SJSA1 (cell line): ENCODE results near the gene ODAD2. TPM values are rescaled to one million over a fixed set of nuclear protein-coding genes. Genes with fewer than 3 reads are reported as not detected.

Experiments used
- DNase-seq, 2 experiments: peaks; one replicate each; pipeline ENCODE4 v3.0.0-alpha.2; 2015 to 2020; ENCODE audit warnings: low spot score in 2 of 2, low read depth in 1 of 2
- H3K27ac ChIP-seq: fragments of 250-450 bp; sonication (Bioruptor Pico); 2 replicates; pipeline ENCODE4 v1.5.1; 2020; ENCODE audit warnings: mild to moderate bottlenecking, moderate library complexity
- H3K27me3 ChIP-seq: fragments of 250-450 bp; sonication (Bioruptor Pico); replicated peaks from 2 replicates; pipeline ENCODE4 v1.5.1; 2020; ENCODE audit warnings: mild to moderate bottlenecking, moderate library complexity
- H3K36me3 ChIP-seq: fragments of 250-450 bp; sonication (Bioruptor Pico); 2 replicates; pipeline ENCODE4 v1.5.1; 2020; ENCODE audit warnings: mild to moderate bottlenecking
- H3K4me1 ChIP-seq: fragments of 250-450 bp; sonication (Bioruptor Pico); replicated peaks from 2 replicates; pipeline ENCODE4 v1.6.1; 2021; ENCODE audit warnings: mild to moderate bottlenecking
- H3K4me3 ChIP-seq: fragments of 250-450 bp; sonication (Bioruptor Pico); 2 replicates; pipeline ENCODE4 v1.5.1; 2020; ENCODE audit warnings: mild to moderate bottlenecking
- H3K9me3 ChIP-seq: fragments of 250-450 bp; sonication (Bioruptor Pico); replicated peaks from 2 replicates; pipeline ENCODE4 v1.5.1; 2020; ENCODE audit warnings: mild to moderate bottlenecking
- total RNA-seq: library from RNA; depleted of rRNA; stranded (reverse); fragments of >200 nt; shearing (Covaris generic); gene quantifications from 2 replicates; pipeline ENCODE4 v1.2.3, GENCODE V29; 2014; rRNA removed

Gene ODAD2, protein sequence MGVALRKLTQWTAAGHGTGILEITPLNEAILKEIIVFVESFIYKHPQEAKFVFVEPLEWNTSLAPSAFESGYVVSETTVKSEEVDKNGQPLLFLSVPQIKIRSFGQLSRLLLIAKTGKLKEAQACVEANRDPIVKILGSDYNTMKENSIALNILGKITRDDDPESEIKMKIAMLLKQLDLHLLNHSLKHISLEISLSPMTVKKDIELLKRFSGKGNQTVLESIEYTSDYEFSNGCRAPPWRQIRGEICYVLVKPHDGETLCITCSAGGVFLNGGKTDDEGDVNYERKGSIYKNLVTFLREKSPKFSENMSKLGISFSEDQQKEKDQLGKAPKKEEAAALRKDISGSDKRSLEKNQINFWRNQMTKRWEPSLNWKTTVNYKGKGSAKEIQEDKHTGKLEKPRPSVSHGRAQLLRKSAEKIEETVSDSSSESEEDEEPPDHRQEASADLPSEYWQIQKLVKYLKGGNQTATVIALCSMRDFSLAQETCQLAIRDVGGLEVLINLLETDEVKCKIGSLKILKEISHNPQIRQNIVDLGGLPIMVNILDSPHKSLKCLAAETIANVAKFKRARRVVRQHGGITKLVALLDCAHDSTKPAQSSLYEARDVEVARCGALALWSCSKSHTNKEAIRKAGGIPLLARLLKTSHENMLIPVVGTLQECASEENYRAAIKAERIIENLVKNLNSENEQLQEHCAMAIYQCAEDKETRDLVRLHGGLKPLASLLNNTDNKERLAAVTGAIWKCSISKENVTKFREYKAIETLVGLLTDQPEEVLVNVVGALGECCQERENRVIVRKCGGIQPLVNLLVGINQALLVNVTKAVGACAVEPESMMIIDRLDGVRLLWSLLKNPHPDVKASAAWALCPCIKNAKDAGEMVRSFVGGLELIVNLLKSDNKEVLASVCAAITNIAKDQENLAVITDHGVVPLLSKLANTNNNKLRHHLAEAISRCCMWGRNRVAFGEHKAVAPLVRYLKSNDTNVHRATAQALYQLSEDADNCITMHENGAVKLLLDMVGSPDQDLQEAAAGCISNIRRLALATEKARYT
- 0.68 and 2.0 TPM in 2 replicates for total RNA-seq

DNA sequence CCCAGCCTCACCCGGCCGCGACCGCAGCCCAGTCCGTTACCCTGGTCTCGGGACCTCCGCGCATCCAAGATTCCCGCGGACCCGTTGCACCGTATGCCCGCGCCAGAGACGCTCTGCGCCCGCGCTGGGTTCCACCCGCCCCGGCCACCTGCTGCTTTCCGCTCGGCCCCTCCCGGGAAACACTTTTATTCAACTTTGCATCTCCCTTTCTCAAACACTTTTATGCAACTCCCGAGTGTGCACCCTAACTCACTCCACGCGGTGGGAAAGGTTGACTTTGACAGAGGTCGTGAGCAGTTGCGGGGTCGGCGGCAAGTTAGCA is at the start of gene ODAD2:
Gene ODAD2, minus strand, starts transcription at position 126 of the 322 bp plus-strand sequence. CDS start 3,937 bp downstream, outside the sequence.
- Histone ChIP-seq H3K27me3 (peaks cover 5% of the 10 kb centered on the region), H3K4me1 (peaks cover 8% of the 10 kb centered on the region), H3K27ac (peak within 1 kb of the TSS; percentile 35), H3K9me3 (no peaks in the 10 kb centered on the region), H3K4me3 (peak within 1 kb of the TSS; percentile 59), H3K36me3 (no peaks in the 10 kb centered on the region)
- no peak for DNase-seq

DNA sequence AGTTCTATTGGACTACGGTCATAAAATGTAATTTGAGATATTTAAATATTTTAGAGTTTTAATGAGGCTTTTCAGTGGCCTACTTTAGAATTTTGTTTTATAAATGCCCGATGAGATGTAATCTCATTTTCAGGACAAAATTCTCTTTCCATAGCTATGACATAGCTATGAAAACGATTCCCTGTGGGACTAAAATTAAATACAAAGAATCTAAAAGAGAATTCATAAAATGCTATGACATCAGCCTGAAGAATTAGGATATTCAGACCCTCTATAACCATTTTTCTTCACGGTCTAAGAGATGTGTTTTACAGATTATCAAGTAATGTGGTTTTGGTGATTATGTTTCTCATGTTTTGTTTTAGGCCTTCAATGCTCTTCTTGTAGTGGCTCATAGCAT is 48.2 kb upstream of the ODAD2 start:
- peak in 1 of 2 experiments; percentile 27 for DNase-seq
- H3K4me3 ChIP-seq = no peak overlapping the region
- peaks cover 16% of the 10 kb centered on the region for H3K4me1 ChIP-seq
- H3K36me3 ChIP-seq = no peaks in the 10 kb centered on the region
- H3K27ac ChIP-seq = peak overlapping the region; percentile 6
- H3K27me3 ChIP-seq = no peaks in the 10 kb centered on the region
- no peaks in the 10 kb centered on the region for H3K9me3 ChIP-seq

DNA sequence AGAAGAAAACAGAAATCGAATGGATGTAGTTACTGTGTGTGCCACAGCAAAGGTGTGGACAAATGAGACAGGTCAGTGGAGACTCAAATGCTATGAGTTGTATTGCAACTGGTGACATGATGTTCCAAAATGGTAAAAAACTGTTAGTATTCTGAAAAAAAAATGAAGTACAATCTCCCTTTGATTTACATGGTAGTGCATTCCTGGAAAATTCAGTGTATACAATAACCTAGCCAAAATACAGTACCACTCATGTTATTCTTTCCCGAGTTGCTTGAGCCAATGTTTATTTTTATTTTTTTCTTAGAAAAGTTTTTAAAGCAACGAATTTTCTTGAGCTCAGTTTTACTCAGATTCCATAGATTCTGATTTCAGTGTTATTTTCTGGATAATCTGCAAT is 47.7 kb upstream of the ODAD2 start:
- Histone ChIP-seq H3K36me3 (no peaks in the 10 kb centered on the region), H3K4me1 (peaks cover 16% of the 10 kb centered on the region), H3K9me3 (no peaks in the 10 kb centered on the region), H3K27me3 (no peaks in the 10 kb centered on the region), H3K4me3 (no peak overlapping the region), H3K27ac (peak overlapping the region; percentile 6)
- peak in 1 of 2 experiments; percentile 13 for DNase-seq

DNA sequence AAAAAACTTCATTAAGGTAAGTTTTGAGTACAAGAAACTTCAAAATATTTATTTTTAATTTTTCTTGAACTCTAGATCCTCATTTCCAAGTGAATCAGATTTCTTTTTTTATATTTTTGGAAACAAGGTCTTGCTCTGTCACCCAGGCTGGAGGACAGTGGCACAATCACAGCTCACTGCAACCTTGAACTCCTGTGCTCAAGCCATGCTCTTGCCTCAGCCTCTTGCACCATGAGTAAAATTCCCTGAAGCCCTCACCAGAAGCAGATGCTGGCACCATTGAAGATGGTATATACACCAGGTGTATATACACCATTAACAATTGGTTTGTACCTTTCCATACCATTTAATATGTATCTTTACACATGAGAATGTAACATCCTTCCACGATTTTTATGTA is 45.1 kb upstream of the ODAD2 start:
- no peak overlapping the region for H3K27ac ChIP-seq
- H3K4me3 ChIP-seq = no peak overlapping the region
- DNase-seq = no peak
- H3K9me3 ChIP-seq = no peaks in the 10 kb centered on the region
- peaks cover 16% of the 10 kb centered on the region for H3K4me1 ChIP-seq
- no peaks in the 10 kb centered on the region for H3K36me3 ChIP-seq
- H3K27me3 ChIP-seq = no peaks in the 10 kb centered on the region

DNA sequence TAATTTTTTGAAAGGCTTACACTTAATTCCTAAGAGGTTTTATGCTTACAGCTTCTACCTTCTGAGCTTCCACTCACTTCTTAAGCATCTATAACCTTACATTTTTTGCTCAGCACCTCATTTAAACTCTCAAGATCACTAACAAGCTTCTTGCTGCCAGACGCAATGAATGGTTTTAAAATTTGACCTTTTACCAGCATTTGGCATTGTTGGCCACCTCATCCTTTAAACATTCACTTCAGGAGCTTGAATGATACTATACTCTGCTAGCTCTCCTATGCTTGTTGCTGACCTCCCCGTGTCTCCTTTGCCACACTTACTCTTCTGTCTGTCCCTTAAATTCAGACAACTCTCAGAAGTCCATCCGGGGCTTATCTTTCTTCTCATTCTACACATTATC is 37.7 kb upstream of the ODAD2 start:
- Histone ChIP-seq H3K36me3 (no peaks in the 10 kb centered on the region), H3K4me3 (no peak overlapping the region), H3K4me1 (0 out of 2 replicates have a peak, but pooled peaks cover 3% of the 10 kb centered on the region), H3K9me3 (no peaks in the 10 kb centered on the region), H3K27me3 (no peaks in the 10 kb centered on the region), H3K27ac (no peak overlapping the region)
- DNase-seq = no peak

DNA sequence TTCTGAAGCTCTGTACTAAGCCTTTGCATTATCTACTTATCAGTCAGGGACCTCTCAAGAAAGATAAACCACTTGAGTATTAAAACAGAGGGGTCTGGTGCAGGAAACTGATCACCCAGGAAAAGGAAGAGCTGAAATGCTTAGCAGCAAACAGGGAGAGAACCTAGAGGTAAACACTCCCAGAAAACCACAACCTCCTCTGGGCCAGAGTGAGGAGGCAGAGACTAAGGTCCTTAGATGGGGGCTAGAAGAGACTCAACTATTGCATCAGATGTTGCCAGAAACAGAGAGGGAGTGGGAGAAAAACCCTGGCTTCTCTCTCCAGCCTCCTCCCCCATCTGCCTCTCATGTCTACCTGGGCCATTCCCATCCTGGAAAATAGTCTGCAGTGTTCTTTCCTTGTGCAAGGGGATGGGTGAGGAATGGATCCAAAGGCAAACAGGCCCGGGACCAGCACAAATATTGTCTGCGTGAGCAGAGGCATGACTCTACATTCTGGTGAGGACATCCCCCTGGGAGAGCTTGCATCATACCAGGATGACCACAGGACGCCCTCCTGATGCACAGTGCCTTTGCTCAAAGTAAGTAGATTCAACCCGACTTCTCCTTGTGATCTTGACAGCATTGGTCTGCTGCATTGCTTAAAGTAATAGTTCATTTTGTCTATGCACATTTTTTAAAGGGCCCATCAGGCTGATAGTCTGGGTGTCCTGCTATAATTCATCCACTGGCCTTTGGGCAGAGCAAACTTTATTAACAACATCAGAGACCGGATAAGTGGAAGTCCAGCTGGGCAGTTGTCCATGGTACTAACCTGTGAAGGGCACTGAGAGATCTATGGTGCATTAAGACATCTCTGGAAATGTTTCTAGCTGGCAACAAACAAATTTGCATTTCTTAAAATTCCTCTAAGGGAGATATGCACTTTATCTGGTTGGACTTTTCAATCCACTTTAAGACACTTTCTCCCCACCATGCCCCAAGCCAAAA is 22.4 kb upstream of the ODAD2 start:
- no peaks in the 10 kb centered on the region for H3K4me1 ChIP-seq
- H3K4me3 ChIP-seq = no peak overlapping the region
- no peaks in the 10 kb centered on the region for H3K36me3 ChIP-seq
- no peak for DNase-seq
- no peaks in the 10 kb centered on the region for H3K27me3 ChIP-seq
- no peaks in the 10 kb centered on the region for H3K9me3 ChIP-seq
- no peak overlapping the region for H3K27ac ChIP-seq

DNA sequence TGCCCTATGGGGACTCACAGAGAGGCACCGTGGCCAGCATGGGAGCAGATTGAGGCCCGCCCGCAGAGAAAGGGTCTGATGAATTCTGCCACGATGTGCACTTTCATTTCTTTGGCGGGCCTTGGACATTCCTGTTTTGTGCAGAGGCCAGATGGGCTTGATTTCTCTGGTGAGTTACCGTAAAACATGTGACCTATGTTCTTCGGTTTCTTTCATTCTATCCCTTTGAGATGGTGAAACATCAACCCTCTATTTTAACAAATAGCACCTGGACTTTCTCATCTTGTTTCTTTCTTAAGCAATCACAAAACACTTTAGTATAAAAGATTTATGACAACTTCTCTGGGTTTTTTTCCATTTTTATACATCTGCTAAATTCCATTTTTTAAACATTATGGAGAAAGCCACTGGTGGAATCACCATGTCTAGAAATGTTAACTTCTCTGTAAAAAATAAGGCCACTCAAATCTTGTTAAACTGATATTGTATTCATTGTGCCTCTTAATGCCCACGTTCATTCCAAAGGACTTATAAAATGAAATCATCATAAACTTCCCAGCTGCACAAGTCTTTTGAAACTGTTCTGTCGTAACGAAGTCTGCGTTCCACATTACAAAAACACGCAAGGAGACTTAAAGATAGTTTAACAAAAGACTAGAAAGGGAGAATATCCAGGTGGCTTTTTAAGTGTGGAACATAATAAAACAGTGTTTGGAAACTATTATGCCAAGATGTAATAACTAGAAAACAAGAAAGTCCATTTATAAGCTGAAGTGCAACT is 21.4 kb upstream of the ODAD2 start:
- DNase-seq = no peak
- Histone ChIP-seq H3K4me3 (no peak overlapping the region), H3K36me3 (no peaks in the 10 kb centered on the region), H3K4me1 (no peaks in the 10 kb centered on the region), H3K27ac (no peak overlapping the region), H3K27me3 (no peaks in the 10 kb centered on the region), H3K9me3 (no peaks in the 10 kb centered on the region)

DNA sequence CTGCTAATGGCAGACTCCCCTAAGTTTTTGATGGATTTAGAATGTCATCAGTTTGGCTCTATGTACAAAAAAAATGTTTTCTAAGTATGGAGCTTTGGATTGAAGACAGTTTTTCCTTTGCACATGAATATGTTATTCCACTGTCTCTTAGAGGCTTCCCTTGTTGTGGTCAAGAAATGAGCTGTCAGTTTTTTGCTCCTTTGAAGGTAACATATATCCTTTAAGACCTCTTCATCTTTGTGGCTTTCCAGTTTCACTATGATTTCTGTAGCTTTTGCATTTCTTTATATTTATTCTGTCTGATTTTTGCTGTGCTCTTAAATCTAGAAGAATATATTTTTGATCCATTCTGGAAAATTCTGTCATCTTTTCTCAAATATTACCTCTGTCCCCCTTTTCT is 15.8 kb upstream of the ODAD2 start:
- Histone ChIP-seq H3K9me3 (0 out of 2 replicates have a peak, but pooled peaks cover 2% of the 10 kb centered on the region), H3K27me3 (no peaks in the 10 kb centered on the region), H3K27ac (no peak overlapping the region), H3K36me3 (no peaks in the 10 kb centered on the region), H3K4me3 (no peak overlapping the region), H3K4me1 (no peaks in the 10 kb centered on the region)
- DNase-seq = no peak

DNA sequence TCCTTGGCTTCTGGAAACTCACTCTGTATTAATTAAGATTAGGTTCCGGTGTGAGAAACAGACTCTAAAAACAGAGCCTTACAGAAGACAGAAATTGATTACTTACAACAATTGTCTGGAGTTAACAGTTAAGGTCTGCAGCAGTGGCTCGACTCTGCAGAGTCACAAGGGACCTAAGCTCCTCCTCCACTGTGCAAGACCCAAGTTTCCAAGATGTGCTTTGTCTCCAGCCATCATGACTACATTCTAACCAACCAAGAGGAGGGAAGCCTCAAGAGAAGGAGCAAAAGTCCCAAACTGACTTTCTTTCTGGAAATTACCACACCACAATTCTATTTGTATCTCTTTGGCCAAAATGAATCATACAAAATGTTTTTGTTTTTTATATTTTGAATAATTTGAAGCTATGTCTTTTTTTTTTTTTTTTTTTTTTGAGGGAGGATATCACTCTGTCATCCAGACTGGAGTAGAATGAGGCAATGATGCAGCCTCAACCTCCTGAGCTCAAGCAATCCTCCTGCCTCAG is 14.2 kb upstream of the ODAD2 start:
- Histone ChIP-seq H3K36me3 (no peaks in the 10 kb centered on the region), H3K4me3 (no peak overlapping the region), H3K9me3 (0 out of 2 replicates have a peak, but pooled peaks cover 2% of the 10 kb centered on the region), H3K4me1 (no peaks in the 10 kb centered on the region), H3K27ac (no peak overlapping the region), H3K27me3 (no peaks in the 10 kb centered on the region)
- DNase-seq = no peak

DNA sequence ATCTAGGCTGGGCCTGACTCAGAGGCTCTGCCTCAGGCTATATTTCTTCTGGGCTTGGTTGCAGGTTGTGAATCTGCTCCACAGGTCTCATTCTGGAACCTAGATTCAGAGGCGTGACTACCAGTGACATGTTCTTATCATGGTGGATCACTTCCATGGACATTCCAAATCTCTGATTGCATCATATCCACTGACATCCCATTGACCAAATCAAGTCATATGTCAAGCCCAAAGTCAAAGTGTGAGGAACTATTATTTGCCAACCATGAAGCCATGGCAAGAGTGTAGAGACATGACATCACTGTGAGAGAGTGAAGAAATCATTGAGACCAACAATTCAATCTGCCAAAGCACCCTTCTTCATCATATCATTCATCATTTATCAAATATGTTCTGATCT is 11.9 kb upstream of the ODAD2 start:
- H3K27me3 ChIP-seq = no peaks in the 10 kb centered on the region
- no peak for DNase-seq
- no peak overlapping the region for H3K27ac ChIP-seq

DNA sequence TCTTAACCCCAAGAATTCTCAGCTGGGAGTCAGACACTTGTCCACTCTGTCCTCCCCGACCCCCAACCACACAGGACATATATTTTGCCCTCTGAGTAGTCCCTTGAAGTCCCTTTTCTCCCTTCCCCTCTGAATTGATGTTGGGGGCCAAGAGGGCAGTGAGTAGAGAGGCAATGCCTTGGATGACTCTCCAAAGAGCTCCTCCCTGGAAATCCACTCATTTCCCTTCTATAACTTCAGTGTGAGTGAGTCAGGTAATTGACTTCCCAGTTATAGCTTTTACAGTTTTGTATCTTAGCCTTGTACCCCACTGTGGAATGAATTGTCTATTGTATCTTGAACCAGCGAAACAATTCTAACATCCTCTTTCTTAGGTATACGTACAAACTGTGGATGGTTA is 9.2 kb upstream of the ODAD2 start:
- Histone ChIP-seq H3K9me3 (0 out of 2 replicates have a peak, but pooled peaks cover 2% of the 10 kb centered on the region), H3K36me3 (no peaks in the 10 kb centered on the region), H3K27ac (no peak overlapping the region), H3K27me3 (no peaks in the 10 kb centered on the region), H3K4me1 (no peaks in the 10 kb centered on the region), H3K4me3 (no peak overlapping the region)
- DNase-seq = no peak

More for the DNA sequence above, 11.9 kb upstream of the ODAD2 start:
- Histone ChIP-seq H3K36me3 (no peaks in the 10 kb centered on the region), H3K9me3 (0 out of 2 replicates have a peak, but pooled peaks cover 2% of the 10 kb centered on the region), H3K4me3 (no peak overlapping the region), H3K4me1 (no peaks in the 10 kb centered on the region)

DNA sequence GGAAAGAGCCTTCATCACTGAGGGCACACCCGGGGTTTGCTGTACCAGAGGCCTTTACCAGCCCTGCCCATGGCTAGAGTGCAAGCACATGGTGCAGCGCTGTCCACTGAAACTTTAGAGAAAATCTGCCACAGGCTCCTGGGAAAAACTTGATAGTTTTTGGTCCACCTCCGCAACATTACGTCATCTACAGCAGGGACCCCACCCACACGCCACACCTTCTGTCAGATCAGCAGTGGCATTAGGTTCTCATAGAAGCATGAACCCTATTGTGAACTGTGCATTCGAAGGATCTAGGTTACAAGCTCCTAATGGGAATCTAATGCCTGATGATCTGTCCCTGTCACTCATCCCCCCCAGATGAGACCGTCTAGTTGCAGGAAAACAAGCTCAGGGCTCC is 2.5 kb upstream of the ODAD2 start:
- no peak for DNase-seq
- Histone ChIP-seq H3K4me1 (peaks cover 8% of the 10 kb centered on the region), H3K4me3 (no peak overlapping the region), H3K36me3 (no peaks in the 10 kb centered on the region), H3K27me3 (peaks cover 5% of the 10 kb centered on the region), H3K27ac (no peak overlapping the region), H3K9me3 (no peaks in the 10 kb centered on the region)
